ENCODE results near the gene ADAM8. TPM values are rescaled to one million over a fixed set of nuclear protein-coding genes. Genes with fewer than 3 reads are reported as not detected.
"Not testable (repeated sequence)": the region's sequence is repeated elsewhere in the genome, so short reads cannot be mapped to it uniquely, and the experiment has no call there.

Gene ADAM8
- total and polyA plus RNA-seq, 8 donors: 2.0 to 9.8 (median 6.2) TPM

DNA sequence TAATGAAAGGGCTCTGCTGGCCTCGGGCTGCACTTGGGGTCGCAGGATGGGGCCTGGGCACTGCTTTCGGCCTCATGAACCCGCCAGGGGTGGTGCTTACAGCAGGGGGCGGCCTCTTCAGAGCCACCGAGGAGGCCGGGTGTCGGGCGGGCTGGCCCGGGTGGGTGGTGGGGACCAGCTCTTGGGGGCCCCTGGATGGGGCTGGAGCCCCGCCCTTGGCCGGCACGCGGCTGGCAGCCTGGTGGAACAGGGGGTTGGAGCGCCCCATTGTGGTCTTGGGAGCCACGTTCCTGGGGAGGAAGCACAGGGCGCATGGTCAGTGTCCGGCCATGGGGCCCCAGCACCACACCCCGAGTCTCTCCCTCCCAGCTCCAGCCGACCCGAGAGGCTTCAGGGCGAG lies 8.8 kb downstream of the ADAM8 start:
- no peak for FAIRE-seq

DNA sequence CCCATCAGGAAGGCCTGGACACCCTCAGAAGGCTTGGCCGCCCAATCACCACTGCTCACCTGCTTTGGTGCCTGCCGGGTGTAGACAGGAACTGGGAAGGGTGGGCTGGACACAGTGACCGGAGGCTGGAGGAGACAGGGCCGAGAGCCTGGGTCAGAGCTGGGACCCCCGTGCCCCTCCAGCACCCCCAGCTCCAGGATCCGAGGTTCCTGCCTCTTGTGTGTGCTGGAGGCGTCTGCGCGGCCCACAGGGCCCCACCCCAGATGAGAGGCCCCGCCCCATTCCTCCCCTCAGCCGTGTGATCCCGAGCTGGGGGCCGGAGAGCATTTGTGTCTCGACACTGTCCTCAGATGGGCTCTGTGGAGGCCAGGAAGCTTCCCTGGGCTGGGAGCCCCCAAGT lies 9.4 kb downstream of the ADAM8 start:
- H3K36me3 ChIP-seq: peaks cover 0 to 6% (median 0%) of the 10 kb centered on the region in 3 donors

More for the DNA sequence above, 8.8 kb downstream of the ADAM8 start:
- Histone ChIP-seq H3K36me3 (peaks cover 0 to 6% (median 0%) of the 10 kb centered on the region in 3 donors), H3K27me3 (no peaks in the 10 kb centered on the region), H3K27ac (no peak overlapping the region), H3K4me1 (no peaks in the 10 kb centered on the region), H3K4me3 (no peak overlapping the region), H3K9me3 (no peaks in the 10 kb centered on the region)
- TF ChIP-seq, protein P1, sequence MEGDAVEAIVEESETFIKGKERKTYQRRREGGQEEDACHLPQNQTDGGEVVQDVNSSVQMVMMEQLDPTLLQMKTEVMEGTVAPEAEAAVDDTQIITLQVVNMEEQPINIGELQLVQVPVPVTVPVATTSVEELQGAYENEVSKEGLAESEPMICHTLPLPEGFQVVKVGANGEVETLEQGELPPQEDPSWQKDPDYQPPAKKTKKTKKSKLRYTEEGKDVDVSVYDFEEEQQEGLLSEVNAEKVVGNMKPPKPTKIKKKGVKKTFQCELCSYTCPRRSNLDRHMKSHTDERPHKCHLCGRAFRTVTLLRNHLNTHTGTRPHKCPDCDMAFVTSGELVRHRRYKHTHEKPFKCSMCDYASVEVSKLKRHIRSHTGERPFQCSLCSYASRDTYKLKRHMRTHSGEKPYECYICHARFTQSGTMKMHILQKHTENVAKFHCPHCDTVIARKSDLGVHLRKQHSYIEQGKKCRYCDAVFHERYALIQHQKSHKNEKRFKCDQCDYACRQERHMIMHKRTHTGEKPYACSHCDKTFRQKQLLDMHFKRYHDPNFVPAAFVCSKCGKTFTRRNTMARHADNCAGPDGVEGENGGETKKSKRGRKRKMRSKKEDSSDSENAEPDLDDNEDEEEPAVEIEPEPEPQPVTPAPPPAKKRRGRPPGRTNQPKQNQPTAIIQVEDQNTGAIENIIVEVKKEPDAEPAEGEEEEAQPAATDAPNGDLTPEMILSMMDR (IDR thresholded peaks at IDR 0.05): no peak
- intact Hi-C loops (cut with DNase I): no loop called here
- WGBS, 2 donors: 91 to 95% methylated on average over 17 to 22 of the region's 22 CpGs
- ATAC-seq (no peak), DNase-seq (peak in 1 of 6 donors; percentile 69)

DNA sequence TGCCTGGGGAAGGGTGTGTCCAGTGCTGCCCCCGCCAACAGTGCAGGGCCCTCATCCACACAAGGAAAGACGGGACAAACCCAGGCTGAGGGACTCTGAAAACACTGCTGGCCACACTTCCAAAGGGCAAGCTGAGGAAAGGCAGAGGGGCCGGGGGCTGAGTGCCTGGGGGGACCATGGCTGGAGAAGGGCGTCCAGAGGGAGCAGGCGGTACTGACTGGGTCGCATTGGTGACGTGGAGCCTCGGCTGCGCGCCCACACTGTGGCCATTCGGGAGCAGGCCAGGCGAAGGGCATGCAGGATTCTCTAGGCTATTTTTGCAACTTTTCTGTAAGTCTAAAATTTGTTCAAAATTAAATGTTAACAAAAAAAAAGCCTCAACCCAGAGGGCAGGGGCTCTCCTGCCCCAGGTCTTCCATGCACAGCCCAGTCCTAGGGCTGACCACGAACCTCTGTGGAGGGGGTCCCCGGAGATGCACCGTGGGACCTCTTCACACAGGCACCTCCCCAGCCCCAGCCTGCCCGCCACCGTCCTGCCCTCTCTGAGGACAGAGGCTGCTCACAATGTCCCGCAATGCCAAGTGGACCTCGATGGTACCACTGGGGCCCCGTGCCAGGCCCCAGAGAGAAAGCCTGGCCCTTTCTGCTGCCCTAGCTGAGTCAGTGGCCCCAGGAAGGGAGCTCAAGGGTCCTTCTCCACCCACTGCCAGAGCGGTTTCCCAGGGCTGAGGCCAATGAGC lies 10.4 kb downstream of the ADAM8 start:
- no peak overlapping the region for H3K27ac ChIP-seq
- no peak overlapping the region for H3K4me3 ChIP-seq
- DNase-seq (no peak), FAIRE-seq (no peak), ATAC-seq (no peak)
- peaks cover 0 to 5% (median 0%) of the 10 kb centered on the region in 3 donors for H3K36me3 ChIP-seq
- H3K4me1 ChIP-seq: peaks cover 0 to under 1% (median 0%) of the 10 kb centered on the region in 3 donors
- WGBS, 2 donors: 91 to 94% methylated on average over 21 of the region's 21 CpGs
- no peaks in the 10 kb centered on the region for H3K9me3 ChIP-seq
- intact Hi-C loops (cut with DNase I): no loop called here
- H3K27me3 ChIP-seq: no peaks in the 10 kb centered on the region
- TF ChIP-seq, protein P1 (IDR thresholded peaks at IDR 0.05): no peak

More for the DNA sequence above, 9.4 kb downstream of the ADAM8 start:
- ATAC-seq: no peak
- Histone ChIP-seq H3K27ac (no peak overlapping the region), H3K4me1 (no peaks in the 10 kb centered on the region), H3K9me3 (no peaks in the 10 kb centered on the region), H3K27me3 (no peaks in the 10 kb centered on the region), H3K4me3 (no peak overlapping the region)
- intact Hi-C loops (cut with DNase I): no loop called here
- FAIRE-seq: no peak
- no peak for DNase-seq
- TF ChIP-seq, protein P1 (IDR thresholded peaks at IDR 0.05): no peak
- 90 to 92% methylated on average over 14 of the region's 14 CpGs for WGBS, 2 donors

DNA sequence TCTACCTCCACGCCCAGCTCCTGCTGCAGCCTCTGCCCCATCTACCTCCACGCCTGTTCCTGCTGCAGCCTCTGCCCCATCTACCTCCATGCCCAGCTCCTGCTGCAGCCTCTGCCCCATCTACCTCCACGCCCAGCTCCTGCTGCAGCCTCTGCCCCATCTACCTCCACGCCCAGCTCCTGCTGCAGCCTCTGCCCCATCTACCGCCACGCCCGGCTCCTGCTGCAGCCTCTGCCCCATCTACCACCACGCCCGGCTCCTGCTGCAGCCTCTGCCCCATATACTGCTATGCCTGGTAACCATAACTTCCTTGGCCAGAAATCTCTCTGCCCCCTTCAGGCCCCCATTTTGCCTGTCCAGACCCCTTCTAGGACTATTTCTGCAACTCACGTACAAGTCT lies 11.6 kb downstream of the ADAM8 start:
- not testable (repeated sequence) for FAIRE-seq

DNA sequence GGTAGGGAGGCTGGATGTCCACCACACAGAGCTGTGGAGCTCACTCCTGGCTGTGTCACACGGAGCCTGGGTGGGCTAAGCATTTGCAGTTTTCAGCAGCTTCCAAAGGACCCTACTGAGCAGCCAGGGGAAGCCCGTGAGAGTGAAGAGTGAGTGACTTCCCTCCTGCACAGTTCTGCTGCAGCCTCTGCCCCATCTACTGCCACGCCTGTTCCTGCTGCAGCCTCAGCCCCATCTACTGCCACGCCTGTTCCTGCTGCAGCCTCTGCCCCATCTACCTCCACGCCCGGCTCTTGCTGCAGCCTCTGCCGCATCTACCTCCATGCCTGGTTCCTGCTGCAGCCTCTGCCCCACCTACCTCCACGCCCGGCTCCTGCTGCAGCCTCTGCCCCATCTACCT lies 12.2 kb downstream of the ADAM8 start:
- DNase-seq (no peak), ATAC-seq (no peak), FAIRE-seq (no peak)
- TF ChIP-seq, protein P1 (IDR thresholded peaks at IDR 0.05): no peak
- intact Hi-C loops (cut with DNase I): no loop called here
- H3K4me1 ChIP-seq: peaks cover 0 to 6% (median 0%) of the 10 kb centered on the region in 3 donors
- H3K9me3 ChIP-seq: no peaks in the 10 kb centered on the region
- H3K36me3 ChIP-seq: no peaks in the 10 kb centered on the region
- no peak overlapping the region for H3K4me3 ChIP-seq
- H3K27ac ChIP-seq: no peak overlapping the region
- no peaks in the 10 kb centered on the region for H3K27me3 ChIP-seq
- 83 to 97% methylated on average over 9 of the region's 9 CpGs for WGBS, 2 donors

More for the DNA sequence above, 11.6 kb downstream of the ADAM8 start:
- intact Hi-C loops (cut with DNase I); ATAC-seq; H3K27ac ChIP-seq; H3K4me1 ChIP-seq; H3K9me3 ChIP-seq; H3K4me3 ChIP-seq; H3K27me3 ChIP-seq; DNase-seq; H3K36me3 ChIP-seq: not testable (repeated sequence)
- WGBS, 2 donors: 89 to 90% methylated on average over 10 of the region's 10 CpGs

All from pancreas (tissue), 10 donors.